ENCODE results near the gene TMEM181.

Gene TMEM181

GRCh38 chr6:158621694-158622544, 62.0 kb downstream of the TMEM181 start:
- H3K4me1 ChIP-seq, result peaks cover 7 to 82% (median 34%) of the 10 kb centered on the region in 4 donors
- H3K27ac ChIP-seq, result peak overlapping the region; percentile 68 to 94
- intact Hi-C loops (cut with DNase I; ENCODE audit: low total_unique reads), result no loop called here
- H3K27me3 ChIP-seq, result no peaks in the 10 kb centered on the region
- peaks cover 7 to 35% (median 10%) of the 10 kb centered on the region in 3 donors for H3K36me3 ChIP-seq
- H3K9me3 ChIP-seq, result no peaks in the 10 kb centered on the region
- H3K4me3 ChIP-seq, result no peak overlapping the region
- DNase-seq, result peak in 1 of 2 donors; percentile 38
- TF ChIP-seq CTCF (IDR thresholded peaks at IDR 0.05), result no peak

- Histone ChIP-seq H3K27me3 (no peaks in the 10 kb centered on the region), H3K36me3 (peaks cover 7 to 43% (median 10%) of the 10 kb centered on the region in 3 donors), H3K9me3 (no peaks in the 10 kb centered on the region), H3K4me3 (no peak overlapping the region), H3K4me1 (peaks cover 7 to 89% (median 39%) of the 10 kb centered on the region in 4 donors), H3K27ac (peak overlapping the region; percentile 68 to 94)
- DNase-seq, result no peak
- intact Hi-C loops (cut with DNase I; ENCODE audit: low total_unique reads), result no loop called here
- no peak for TF ChIP-seq CTCF (IDR thresholded peaks at IDR 0.05)
Observed at GRCh38 chr6:158622545-158623190, 62.8 kb downstream of the TMEM181 start.

- Histone ChIP-seq H3K9me3 (no peaks in the 10 kb centered on the region), H3K4me1 (peaks cover 7 to 73% (median 35%) of the 10 kb centered on the region in 4 donors), H3K36me3 (peaks cover 7 to 62% (median 10%) of the 10 kb centered on the region in 3 donors), H3K27me3 (no peaks in the 10 kb centered on the region), H3K27ac (peak overlapping the region; percentile 94), H3K4me3 (no peak overlapping the region)
- no peak for TF ChIP-seq CTCF (IDR thresholded peaks at IDR 0.05)
- DNase-seq, result no peak
- intact Hi-C loops (cut with DNase I; ENCODE audit: low total_unique reads), result no loop called here
Observed at GRCh38 chr6:158624684-158625682, 65.1 kb downstream of the TMEM181 start.

- Histone ChIP-seq H3K27ac (peak overlapping the region; percentile 94), H3K36me3 (peaks cover 7 to 55% (median 10%) of the 10 kb centered on the region in 3 donors), H3K4me3 (no peak overlapping the region), H3K27me3 (no peaks in the 10 kb centered on the region), H3K9me3 (no peaks in the 10 kb centered on the region), H3K4me1 (peaks cover 0 to 73% (median 38%) of the 10 kb centered on the region in 4 donors)
- intact Hi-C loops (cut with DNase I; ENCODE audit: low total_unique reads), result no loop called here
- DNase-seq, result peak; percentile 83 to 98
- no peak for TF ChIP-seq CTCF (IDR thresholded peaks at IDR 0.05)
Observed at GRCh38 chr6:158625881-158626305, 66.0 kb downstream of the TMEM181 start.
